Esophagus squamous epithelium (tissue), 4 donors: ENCODE data around the gene ADTRP.

Experiments
- CTCF ChIP-seq, 6 experiments: fragments of 450-650 bp in 4 of 6; fragments of 200-600 bp in 2 of 6; sonication (generic) in 2 of 6; IDR thresholded peaks; one replicate each; pipeline ENCODE4 v1.5.1; 2016 to 2019; ENCODE audit warnings: antibody characterized with exemption in 6 of 6, mild to moderate bottlenecking in 4 of 6, moderate library complexity in 4 of 6
- POLR2A ChIP-seq, 4 donors: fragments of 450-650 bp; IDR thresholded peaks; one replicate each; pipeline ENCODE4 v1.6.1; 2017; ENCODE audit warnings: antibody characterized with exemption in 4 of 4, mild to moderate bottlenecking in 4 of 4, moderate library complexity in 3 of 4

GRCh38 chr6:11778648-11779328 is at the start of gene ADTRP:
- no peak for TF ChIP-seq CTCF (IDR thresholded peaks at IDR 0.05)
- TF ChIP-seq POLR2A (IDR thresholded peaks at IDR 0.05): no peak
